Osteocyte (in vitro differentiated cells): Measurements from ENCODE around the gene BHLHA15. TPM values are rescaled to one million over a fixed set of nuclear protein-coding genes. Genes with fewer than 3 reads are reported as not detected.
A peak's percentile ranks its signal among the peaks of the same experiment; 100 is the strongest.

Experiments used
- DNase-seq: peaks from one replicate; pipeline ENCODE4 v3.0.0; 2021; ENCODE audit warnings: mixed read lengths; ENCODE audit not compliant: unreplicated experiment; ENCODE audit errors: extremely low spot score
- H3K27ac Mint-ChIP-seq: one replicate; pipeline ENCODE4 v1.8.0; 2021; ENCODE audit warnings: mild to moderate bottlenecking, mixed read lengths; ENCODE audit not compliant: unreplicated experiment
- H3K27me3 Mint-ChIP-seq: one replicate; pipeline ENCODE4 v1.8.0; 2021; ENCODE audit warnings: mixed read lengths; ENCODE audit not compliant: unreplicated experiment
- H3K36me3 Mint-ChIP-seq: one replicate; pipeline ENCODE4 v1.8.0; 2021; ENCODE audit warnings: mixed read lengths; ENCODE audit not compliant: unreplicated experiment
- H3K4me1 Mint-ChIP-seq: one replicate; pipeline ENCODE4 v1.8.0; 2021; ENCODE audit warnings: mixed read lengths; ENCODE audit not compliant: unreplicated experiment
- H3K4me3 Mint-ChIP-seq: one replicate; pipeline ENCODE4 v1.8.0; 2021; ENCODE audit warnings: mild to moderate bottlenecking, moderate library complexity, mixed read lengths; ENCODE audit not compliant: unreplicated experiment
- H3K9me3 Mint-ChIP-seq: one replicate; pipeline ENCODE4 v1.8.0; 2021; ENCODE audit warnings: mixed read lengths; ENCODE audit not compliant: unreplicated experiment
- total RNA-seq: library from RNA; stranded (reverse); gene quantifications from 2 replicates; pipeline ENCODE4 v1.2.1, GENCODE V29; 2021
- TF ChIP-seq, protein P1 (sequence below): fragments of 200-600 bp; sonication (generic); IDR thresholded peaks from 2 replicates; pipeline ENCODE4 v1.5.0; 2021; ENCODE audit warnings: antibody characterized with exemption, mild to moderate bottlenecking, moderate library complexity

BHLHA15 gene
- total RNA-seq, 1 donor from 2014 or later: not detected

DNA sequence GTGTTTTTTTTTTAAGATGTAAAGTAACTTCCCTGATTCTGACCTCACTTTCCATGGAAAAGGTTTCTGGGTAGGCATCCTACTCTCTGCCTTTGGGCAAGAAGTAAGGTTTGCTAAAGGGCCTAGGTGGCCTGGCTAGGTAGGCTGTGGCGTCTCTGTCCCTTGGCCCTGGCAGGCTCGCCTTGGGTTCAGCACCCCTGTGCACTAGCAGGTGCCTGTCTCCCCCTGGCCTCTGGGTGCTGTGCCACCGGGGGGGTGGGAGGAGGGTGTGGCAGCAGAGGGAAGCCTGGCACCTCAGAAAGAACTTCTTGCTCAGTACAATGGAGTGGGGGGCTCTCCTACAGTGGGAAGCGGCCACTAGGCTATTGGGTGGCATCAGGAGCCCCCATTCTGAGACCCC is 26.8 kb downstream of the BHLHA15 start:
- no peaks in the 10 kb centered on the region for H3K27me3 Mint-ChIP-seq
- no peak overlapping the region for H3K4me3 Mint-ChIP-seq
- TF ChIP-seq, protein P1, sequence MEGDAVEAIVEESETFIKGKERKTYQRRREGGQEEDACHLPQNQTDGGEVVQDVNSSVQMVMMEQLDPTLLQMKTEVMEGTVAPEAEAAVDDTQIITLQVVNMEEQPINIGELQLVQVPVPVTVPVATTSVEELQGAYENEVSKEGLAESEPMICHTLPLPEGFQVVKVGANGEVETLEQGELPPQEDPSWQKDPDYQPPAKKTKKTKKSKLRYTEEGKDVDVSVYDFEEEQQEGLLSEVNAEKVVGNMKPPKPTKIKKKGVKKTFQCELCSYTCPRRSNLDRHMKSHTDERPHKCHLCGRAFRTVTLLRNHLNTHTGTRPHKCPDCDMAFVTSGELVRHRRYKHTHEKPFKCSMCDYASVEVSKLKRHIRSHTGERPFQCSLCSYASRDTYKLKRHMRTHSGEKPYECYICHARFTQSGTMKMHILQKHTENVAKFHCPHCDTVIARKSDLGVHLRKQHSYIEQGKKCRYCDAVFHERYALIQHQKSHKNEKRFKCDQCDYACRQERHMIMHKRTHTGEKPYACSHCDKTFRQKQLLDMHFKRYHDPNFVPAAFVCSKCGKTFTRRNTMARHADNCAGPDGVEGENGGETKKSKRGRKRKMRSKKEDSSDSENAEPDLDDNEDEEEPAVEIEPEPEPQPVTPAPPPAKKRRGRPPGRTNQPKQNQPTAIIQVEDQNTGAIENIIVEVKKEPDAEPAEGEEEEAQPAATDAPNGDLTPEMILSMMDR: no peak
- peaks cover 14% of the 10 kb centered on the region for H3K36me3 Mint-ChIP-seq
- H3K27ac Mint-ChIP-seq: no peak overlapping the region
- H3K4me1 Mint-ChIP-seq: peaks cover 8% of the 10 kb centered on the region
- no peaks in the 10 kb centered on the region for H3K9me3 Mint-ChIP-seq
- no peak for DNase-seq

DNA sequence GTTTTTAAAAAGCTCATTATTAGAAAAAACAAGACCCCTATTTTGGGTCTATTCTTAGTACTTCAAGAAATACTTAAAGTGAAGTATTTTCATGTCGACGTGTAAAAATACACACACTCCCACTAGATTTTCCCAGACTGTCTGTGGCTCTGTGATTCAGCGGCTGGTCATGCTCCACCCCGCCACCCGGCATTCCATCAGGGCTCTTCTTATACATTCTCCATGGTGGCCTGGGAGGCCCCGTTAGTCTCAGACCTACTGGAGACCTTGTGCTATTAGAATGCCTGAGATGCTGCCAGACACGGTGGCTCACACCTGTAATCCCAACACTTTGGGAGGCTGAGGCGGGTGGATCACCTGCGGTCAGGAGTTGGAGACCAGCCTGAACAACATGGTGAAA is 27.7 kb downstream of the BHLHA15 start:
- TF ChIP-seq, protein P1: no peak
- no peaks in the 10 kb centered on the region for H3K27me3 Mint-ChIP-seq
- no peak overlapping the region for H3K4me3 Mint-ChIP-seq
- peaks cover 14% of the 10 kb centered on the region for H3K36me3 Mint-ChIP-seq
- DNase-seq: no peak
- H3K9me3 Mint-ChIP-seq: no peaks in the 10 kb centered on the region
- peak overlapping the region; percentile 79 for H3K27ac Mint-ChIP-seq
- peaks cover 8% of the 10 kb centered on the region for H3K4me1 Mint-ChIP-seq

DNA sequence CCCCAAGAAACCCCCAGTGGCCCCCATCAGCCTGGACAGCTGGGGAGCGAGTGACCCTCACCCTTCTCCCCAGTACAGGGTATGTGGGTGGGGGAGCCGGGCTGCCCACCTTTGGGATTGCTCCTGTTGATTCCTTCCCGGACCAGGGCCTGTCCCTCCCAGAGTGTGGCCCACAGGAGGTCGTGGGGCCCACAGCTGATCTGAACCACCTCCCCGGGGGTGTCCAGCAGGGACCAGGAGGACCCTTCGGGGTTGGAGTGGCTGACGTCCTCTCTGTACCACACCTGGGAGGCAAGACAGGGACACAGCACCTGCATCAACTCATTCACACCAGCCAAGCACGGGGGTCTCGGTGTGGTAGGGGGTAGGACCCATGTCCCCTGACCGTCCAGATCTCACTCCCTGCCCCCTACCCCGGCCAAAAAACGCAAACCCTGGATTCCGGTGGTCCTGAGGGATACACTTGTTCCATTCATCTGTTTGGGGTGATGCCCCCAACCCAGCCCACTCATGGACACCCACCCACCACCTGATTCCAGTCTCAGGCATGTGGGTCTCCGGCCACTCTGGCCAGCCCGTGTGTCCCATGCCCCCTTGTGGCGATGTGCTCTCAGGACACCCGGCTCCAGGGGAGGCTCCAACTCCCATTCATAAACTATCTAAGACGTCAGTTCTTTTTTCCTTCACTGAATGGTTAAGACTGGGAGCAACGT is 29.9 kb downstream of the BHLHA15 start:
- Mint-ChIP-seq H3K36me3 (peaks cover 16% of the 10 kb centered on the region), H3K9me3 (no peaks in the 10 kb centered on the region), H3K27ac (no peak overlapping the region), H3K4me3 (no peak overlapping the region), H3K4me1 (peaks cover 8% of the 10 kb centered on the region), H3K27me3 (no peaks in the 10 kb centered on the region)
- TF ChIP-seq, protein P1: peak; percentile 77
- no peak for DNase-seq

DNA sequence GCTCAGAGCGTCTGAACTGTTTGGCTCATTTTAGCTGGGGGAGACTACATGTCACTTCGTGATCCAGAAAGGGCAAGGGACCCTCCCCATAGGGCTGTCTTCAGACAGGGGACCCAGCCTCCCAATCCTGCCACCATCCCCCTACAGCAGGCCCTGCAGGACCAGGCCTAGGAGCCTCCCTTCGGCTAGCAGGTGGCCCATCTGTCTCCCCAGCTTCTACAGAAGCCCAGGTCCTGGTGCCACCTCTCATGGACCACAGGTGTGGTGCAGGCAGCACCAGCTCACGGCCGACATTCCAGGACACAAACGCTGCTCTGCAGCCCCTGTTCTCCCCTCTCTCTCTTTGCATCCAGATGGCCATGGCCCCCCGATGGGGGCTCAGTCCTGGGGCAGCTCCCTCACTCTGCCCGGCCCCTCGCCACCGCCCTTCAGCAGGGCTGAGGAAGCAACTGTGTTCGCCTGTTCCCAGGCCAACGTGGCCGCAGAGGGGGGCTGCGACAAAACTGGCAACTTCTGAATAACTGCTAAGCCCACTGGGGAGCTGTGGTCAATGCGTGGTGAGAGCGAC is 30.5 kb downstream of the BHLHA15 start:
- Mint-ChIP-seq H3K4me3 (no peak overlapping the region), H3K36me3 (peaks cover 16% of the 10 kb centered on the region), H3K27me3 (no peaks in the 10 kb centered on the region), H3K9me3 (no peaks in the 10 kb centered on the region), H3K27ac (no peak overlapping the region), H3K4me1 (peaks cover 8% of the 10 kb centered on the region)
- TF ChIP-seq, protein P1: no peak
- DNase-seq: no peak

GRCh38 chr7:98242342-98242741 is 31.1 kb downstream of the BHLHA15 start:
- Mint-ChIP-seq H3K9me3 (no peaks in the 10 kb centered on the region), H3K36me3 (peaks cover 16% of the 10 kb centered on the region), H3K27ac (no peak overlapping the region), H3K4me3 (no peak overlapping the region), H3K27me3 (no peaks in the 10 kb centered on the region), H3K4me1 (peaks cover 8% of the 10 kb centered on the region)
- DNase-seq: no peak
- TF ChIP-seq, protein P1: no peak
